Peyer's patch (tissue), 4 donors: ENCODE measurements around the gene ILDR2. TPM values are rescaled to one million over a fixed set of nuclear protein-coding genes. Genes with fewer than 3 reads are reported as not detected.

Experiments used
- DNase-seq, 3 donors: peaks; one replicate each; pipeline ENCODE4 v3.0.0-alpha.2; 2017 to 2019
- H3K27ac ChIP-seq, 4 donors: fragments of 200-600 bp; sonication (generic); one replicate each; pipeline ENCODE4 v1.5.1; 2016 to 2019
- H3K27me3 ChIP-seq, 2 donors: fragments of 200-600 bp; sonication (generic); one replicate each; pipeline ENCODE4 v1.5.1; 2019
- H3K36me3 ChIP-seq, 3 donors: fragments of 200-600 bp; sonication (generic); one replicate each; pipeline ENCODE4 v1.5.1; 2016 to 2019
- H3K4me1 ChIP-seq, 4 donors: fragments of 200-600 bp; sonication (generic); one replicate each; pipeline ENCODE4 v1.5.1; 2016 to 2019
- H3K4me3 ChIP-seq, 4 donors: fragments of 200-600 bp; sonication (generic); 1 replicate in 3 of 4; 2 replicates in 1 of 4; pipeline ENCODE4 v1.5.1; 2016 to 2019; ENCODE audit warnings: mild to moderate bottlenecking in 1 of 4
- H3K9me3 ChIP-seq, 4 donors: fragments of 200-600 bp; sonication (generic); one replicate each; pipeline ENCODE4 v1.5.1; 2016 to 2019; ENCODE audit warnings: mild to moderate bottlenecking in 1 of 4
- POLR2A ChIP-seq, 2 donors: fragments of 450-650 bp; IDR thresholded peaks; one replicate each; pipeline ENCODE4 v1.5.1; 2017; ENCODE audit warnings: antibody characterized with exemption in 2 of 2, mild to moderate bottlenecking in 2 of 2, moderate library complexity in 2 of 2
- total RNA-seq, 4 donors: library from RNA; depleted of rRNA; stranded (reverse); fragments of >200 nt; gene quantifications; one replicate each; pipeline ENCODE4 v1.1.0, GENCODE V29; 2016
- TF ChIP-seq, protein P1 (sequence below), 6 experiments: fragments of 450-650 bp in 4 of 6; fragments of 200-600 bp in 2 of 6; sonication (generic) in 1 of 6; IDR thresholded peaks; one replicate each; pipeline ENCODE4 v1.5.1; 2017 to 2019; ENCODE audit warnings: antibody characterized with exemption in 6 of 6, mild to moderate bottlenecking in 3 of 6, moderate library complexity in 1 of 6

ILDR2 gene
- total RNA-seq, 4 donors from 2014 or later = 0.67 to 2.1 (median 1.6) TPM

DNA sequence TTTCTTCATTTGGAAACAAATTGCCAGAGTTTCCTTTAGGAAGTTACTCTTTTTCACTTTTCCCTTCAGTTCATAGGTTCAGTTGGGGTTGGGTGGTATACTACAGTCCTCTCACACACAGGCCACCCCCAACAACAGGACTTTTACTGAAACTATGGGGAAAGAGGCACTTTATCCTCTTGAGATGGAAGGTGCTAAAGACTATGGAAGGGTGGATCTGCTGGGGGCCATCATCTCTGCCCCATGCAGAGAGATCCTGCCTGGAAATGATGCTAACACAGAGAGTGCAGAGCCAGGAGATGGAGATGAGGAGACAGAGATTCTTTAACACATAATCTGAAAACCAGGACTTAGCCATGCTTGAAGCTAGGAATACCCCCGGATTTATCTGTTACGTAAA, 24.3 kb downstream of the ILDR2 start:
- no peak for TF ChIP-seq POLR2A (IDR thresholded peaks at IDR 0.05)
- TF ChIP-seq, protein P1, sequence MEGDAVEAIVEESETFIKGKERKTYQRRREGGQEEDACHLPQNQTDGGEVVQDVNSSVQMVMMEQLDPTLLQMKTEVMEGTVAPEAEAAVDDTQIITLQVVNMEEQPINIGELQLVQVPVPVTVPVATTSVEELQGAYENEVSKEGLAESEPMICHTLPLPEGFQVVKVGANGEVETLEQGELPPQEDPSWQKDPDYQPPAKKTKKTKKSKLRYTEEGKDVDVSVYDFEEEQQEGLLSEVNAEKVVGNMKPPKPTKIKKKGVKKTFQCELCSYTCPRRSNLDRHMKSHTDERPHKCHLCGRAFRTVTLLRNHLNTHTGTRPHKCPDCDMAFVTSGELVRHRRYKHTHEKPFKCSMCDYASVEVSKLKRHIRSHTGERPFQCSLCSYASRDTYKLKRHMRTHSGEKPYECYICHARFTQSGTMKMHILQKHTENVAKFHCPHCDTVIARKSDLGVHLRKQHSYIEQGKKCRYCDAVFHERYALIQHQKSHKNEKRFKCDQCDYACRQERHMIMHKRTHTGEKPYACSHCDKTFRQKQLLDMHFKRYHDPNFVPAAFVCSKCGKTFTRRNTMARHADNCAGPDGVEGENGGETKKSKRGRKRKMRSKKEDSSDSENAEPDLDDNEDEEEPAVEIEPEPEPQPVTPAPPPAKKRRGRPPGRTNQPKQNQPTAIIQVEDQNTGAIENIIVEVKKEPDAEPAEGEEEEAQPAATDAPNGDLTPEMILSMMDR (IDR thresholded peaks at IDR 0.05) = no peak
- Histone ChIP-seq H3K27ac (no peak overlapping the region), H3K4me1 (peaks cover 0 to 8% (median 0%) of the 10 kb centered on the region in 4 donors), H3K27me3 (no peaks in the 10 kb centered on the region), H3K4me3 (no peak overlapping the region), H3K9me3 (no peaks in the 10 kb centered on the region), H3K36me3 (no peaks in the 10 kb centered on the region)
- DNase-seq = no peak

DNA sequence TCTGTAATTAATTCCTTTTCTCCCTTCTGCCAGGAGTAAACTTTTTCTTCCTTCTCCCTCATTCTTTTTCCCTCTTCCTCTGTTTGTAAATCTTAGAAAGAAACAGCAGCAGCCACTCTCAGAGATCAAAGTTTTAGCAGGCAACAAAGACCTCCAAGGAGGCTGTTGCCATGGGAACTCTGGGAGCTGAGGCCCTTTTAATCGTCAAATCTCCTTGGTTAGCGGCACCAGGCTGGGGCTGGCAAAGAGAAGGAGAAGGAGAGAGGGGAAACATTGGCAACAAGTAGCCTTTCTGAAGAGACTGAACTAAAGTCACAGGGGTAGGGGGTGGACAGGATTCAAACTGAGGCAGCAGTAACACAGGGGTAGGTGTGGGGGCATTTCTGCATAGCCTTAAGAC, 25.2 kb downstream of the ILDR2 start:
- Histone ChIP-seq H3K4me1 (peaks cover 0 to 8% (median 0%) of the 10 kb centered on the region in 4 donors), H3K27me3 (no peaks in the 10 kb centered on the region), H3K27ac (no peak overlapping the region), H3K9me3 (no peaks in the 10 kb centered on the region), H3K4me3 (no peak overlapping the region), H3K36me3 (no peaks in the 10 kb centered on the region)
- TF ChIP-seq POLR2A (IDR thresholded peaks at IDR 0.05) = no peak
- TF ChIP-seq, protein P1 (IDR thresholded peaks at IDR 0.05) = no peak
- DNase-seq = no peak

DNA sequence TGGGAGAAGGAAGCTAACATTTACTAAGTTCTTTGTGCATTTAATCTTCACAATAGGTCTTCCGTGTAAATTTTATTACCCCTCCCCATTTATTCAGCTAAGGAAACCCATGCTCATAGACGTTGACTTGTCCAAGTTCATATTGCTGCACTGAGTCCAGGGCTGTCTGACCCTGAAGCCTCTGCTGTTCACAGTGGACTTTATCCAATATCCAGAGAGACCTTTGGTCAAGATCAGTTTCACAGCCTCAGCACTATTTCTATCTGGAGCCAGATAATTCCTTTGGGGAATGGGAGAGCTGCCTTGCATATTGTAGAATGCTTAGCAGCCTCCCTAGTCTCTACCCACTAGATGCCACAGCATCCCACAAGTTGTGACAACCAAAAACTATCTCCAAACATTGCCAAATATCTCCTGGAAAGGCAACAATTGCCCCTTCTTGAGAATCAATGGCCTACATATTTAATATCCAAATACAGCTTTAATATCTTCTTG, 26.4 kb downstream of the ILDR2 start:
- Histone ChIP-seq H3K9me3 (no peaks in the 10 kb centered on the region), H3K36me3 (no peaks in the 10 kb centered on the region), H3K27ac (no peak overlapping the region), H3K27me3 (no peaks in the 10 kb centered on the region), H3K4me1 (peaks cover 0 to 8% (median 0%) of the 10 kb centered on the region in 4 donors), H3K4me3 (no peak overlapping the region)
- no peak for DNase-seq
- TF ChIP-seq POLR2A (IDR thresholded peaks at IDR 0.05) = no peak
- TF ChIP-seq, protein P1 (IDR thresholded peaks at IDR 0.05) = no peak

DNA sequence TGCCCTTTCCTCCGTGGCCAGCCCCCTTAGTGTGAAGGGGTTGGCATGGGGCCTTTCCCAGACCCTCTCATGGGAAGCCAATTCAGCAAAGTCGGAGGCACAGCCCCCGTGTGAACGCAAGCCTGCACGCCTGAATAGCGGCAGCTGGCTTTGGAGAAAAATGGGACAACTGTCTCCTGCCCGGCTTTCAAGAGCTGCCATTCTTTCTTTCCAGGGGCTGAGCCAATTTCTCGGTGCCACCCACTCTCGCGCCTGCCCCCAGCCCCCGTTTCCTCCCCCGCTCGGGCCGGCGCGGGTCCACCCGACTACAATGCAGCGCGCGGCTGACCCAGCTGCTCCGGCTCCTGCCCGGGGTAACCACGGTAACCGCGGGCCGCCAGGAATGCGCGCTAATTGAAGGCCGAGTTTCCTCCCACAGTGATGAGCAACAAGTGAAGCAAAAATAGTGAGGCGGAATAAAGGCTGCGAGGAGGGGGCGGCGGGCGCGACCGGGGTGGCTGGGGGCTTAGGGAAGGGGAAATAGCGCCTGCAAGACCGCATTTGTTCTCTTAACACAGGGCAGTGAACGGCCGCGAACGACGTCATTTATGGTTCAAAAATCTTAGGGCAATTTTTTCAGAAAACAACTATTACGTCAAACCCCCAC, 27.8 kb downstream of the ILDR2 start:
- Histone ChIP-seq H3K27ac (no peak overlapping the region), H3K9me3 (no peaks in the 10 kb centered on the region), H3K36me3 (no peaks in the 10 kb centered on the region), H3K4me1 (peaks cover 0 to 8% (median 0%) of the 10 kb centered on the region in 4 donors), H3K27me3 (no peaks in the 10 kb centered on the region), H3K4me3 (peak overlapping the region in 2 of 4 donors; percentile 13 to 25)
- DNase-seq = no peak
- TF ChIP-seq, protein P1 (IDR thresholded peaks at IDR 0.05) = no peak
- no peak for TF ChIP-seq POLR2A (IDR thresholded peaks at IDR 0.05)

DNA sequence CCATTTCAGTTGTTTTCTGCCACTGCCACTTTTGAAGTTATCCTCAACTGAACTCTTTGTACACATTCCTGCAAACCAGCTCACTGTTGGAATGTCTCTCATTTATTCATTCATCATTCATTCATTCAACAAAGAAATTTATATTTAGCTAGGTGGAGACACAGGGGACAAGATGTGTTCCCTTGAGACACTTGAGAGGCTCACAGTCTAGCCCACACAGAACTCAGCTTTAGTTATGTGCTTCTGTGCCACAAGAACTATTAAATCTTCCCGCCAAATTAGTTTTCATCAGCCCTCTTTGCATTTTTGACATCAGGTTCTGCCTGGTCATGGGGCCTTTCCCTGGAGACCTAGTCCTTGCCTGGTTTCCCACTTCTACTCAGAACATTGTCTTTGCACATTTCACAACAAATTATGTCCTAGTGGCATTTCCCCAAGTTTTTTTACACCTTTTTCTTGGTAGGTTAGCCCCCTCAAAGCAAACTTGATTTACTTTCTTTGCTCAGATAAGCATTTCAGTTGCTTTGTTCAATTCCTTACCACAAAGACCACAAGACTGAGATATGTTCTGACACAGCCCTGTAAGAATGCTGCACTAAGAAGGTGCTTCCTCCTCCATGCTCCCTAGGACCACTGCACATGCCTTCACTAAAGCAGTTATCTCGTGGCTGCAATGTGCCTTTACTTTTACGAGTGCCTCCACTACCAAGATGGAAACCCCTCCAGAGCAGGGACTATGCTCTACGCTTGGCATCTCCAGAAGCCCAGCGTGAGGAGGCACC, 31.0 kb downstream of the ILDR2 start:
- H3K9me3 ChIP-seq = no peaks in the 10 kb centered on the region
- no peak overlapping the region for H3K27ac ChIP-seq
- H3K4me3 ChIP-seq = no peak overlapping the region
- no peak for DNase-seq
- no peaks in the 10 kb centered on the region for H3K36me3 ChIP-seq
- peaks cover 0 to 8% (median 0%) of the 10 kb centered on the region in 4 donors for H3K4me1 ChIP-seq
- TF ChIP-seq POLR2A (IDR thresholded peaks at IDR 0.05) = no peak
- TF ChIP-seq, protein P1 (IDR thresholded peaks at IDR 0.05) = no peak
- H3K27me3 ChIP-seq = no peaks in the 10 kb centered on the region
